22Rv1 (cell line): ENCODE results near the gene PTGES2.

Experiments
- H3K27ac ChIP-seq: fragments of 450-650 bp; 2 replicates; pipeline ENCODE4 v1.5.1; 2017
- ZFX ChIP-seq: fragments of 450-650 bp; IDR thresholded peaks from 2 replicates; pipeline ENCODE4 v1.6.1; 2017; ENCODE audit warnings: antibody characterized with exemption, borderline replicate concordance
- TF ChIP-seq, protein P1 (sequence below): fragments of 450-650 bp; IDR thresholded peaks from 2 replicates; pipeline ENCODE4 v1.5.1; 2017; ENCODE audit warnings: mild to moderate bottlenecking

PTGES2 gene

GRCh38 chr9:128122809-128123175 lies 4.7 kb downstream of the PTGES2 start:
- TF ChIP-seq, protein P1, sequence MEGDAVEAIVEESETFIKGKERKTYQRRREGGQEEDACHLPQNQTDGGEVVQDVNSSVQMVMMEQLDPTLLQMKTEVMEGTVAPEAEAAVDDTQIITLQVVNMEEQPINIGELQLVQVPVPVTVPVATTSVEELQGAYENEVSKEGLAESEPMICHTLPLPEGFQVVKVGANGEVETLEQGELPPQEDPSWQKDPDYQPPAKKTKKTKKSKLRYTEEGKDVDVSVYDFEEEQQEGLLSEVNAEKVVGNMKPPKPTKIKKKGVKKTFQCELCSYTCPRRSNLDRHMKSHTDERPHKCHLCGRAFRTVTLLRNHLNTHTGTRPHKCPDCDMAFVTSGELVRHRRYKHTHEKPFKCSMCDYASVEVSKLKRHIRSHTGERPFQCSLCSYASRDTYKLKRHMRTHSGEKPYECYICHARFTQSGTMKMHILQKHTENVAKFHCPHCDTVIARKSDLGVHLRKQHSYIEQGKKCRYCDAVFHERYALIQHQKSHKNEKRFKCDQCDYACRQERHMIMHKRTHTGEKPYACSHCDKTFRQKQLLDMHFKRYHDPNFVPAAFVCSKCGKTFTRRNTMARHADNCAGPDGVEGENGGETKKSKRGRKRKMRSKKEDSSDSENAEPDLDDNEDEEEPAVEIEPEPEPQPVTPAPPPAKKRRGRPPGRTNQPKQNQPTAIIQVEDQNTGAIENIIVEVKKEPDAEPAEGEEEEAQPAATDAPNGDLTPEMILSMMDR: no peak
- TF ChIP-seq ZFX: no peak
- no peak overlapping the region for H3K27ac ChIP-seq

DNA sequence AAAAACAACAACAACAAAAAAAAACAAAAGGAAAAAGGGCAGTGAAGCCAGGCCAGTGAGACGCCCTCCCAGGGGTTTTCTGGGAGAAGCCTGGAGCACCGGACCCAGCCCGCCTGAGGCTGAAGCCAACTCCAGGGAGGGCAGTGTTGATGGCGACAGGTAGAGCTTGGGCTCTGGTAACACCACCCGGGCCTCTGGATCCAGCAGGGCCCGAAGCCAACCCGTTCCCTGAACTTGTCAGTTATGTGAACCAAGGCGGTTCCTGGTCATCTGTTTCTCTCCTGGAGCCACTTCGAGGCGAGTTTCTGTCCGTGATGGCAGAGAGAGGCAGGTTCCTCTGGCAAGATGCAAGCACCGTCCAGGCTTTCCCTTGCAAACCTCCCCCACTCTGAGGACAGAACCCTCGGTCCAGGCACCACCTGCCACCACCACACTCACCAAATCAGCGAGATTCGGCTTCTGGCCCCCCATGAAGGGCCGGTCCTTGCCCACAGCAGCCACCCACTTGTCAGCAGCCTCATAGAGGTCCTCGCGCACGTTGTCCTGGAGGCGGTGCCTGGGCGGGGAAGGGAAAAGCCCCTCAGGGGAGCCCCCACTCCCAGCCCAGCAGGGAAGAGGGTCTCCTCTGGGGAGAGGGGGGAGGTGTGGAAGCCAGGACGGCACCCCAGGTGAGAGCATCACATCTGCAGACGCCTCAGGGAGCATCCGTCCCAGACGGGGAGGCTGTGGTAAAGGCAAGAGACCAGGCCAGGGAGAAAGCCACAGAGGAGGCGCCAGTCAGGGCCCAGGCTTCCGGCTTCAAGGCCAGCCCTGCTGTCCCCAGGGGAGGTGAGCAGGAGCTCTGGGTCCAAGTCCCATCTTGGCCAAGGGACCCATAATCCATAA lies 5.4 kb downstream of the PTGES2 start:
- TF ChIP-seq ZFX: no peak
- TF ChIP-seq, protein P1: no peak
- H3K27ac ChIP-seq: no peak overlapping the region

GRCh38 chr9:128121466-128121810 lies 6.1 kb downstream of the PTGES2 start:
- TF ChIP-seq, protein P1: no peak
- TF ChIP-seq ZFX: no peak
- H3K27ac ChIP-seq: no peak overlapping the region

- TF ChIP-seq, protein P1: no peak
- TF ChIP-seq ZFX: no peak
- H3K27ac ChIP-seq: no peak overlapping the region
Measured at GRCh38 chr9:128120741-128121465, 6.6 kb downstream of the PTGES2 start.

DNA sequence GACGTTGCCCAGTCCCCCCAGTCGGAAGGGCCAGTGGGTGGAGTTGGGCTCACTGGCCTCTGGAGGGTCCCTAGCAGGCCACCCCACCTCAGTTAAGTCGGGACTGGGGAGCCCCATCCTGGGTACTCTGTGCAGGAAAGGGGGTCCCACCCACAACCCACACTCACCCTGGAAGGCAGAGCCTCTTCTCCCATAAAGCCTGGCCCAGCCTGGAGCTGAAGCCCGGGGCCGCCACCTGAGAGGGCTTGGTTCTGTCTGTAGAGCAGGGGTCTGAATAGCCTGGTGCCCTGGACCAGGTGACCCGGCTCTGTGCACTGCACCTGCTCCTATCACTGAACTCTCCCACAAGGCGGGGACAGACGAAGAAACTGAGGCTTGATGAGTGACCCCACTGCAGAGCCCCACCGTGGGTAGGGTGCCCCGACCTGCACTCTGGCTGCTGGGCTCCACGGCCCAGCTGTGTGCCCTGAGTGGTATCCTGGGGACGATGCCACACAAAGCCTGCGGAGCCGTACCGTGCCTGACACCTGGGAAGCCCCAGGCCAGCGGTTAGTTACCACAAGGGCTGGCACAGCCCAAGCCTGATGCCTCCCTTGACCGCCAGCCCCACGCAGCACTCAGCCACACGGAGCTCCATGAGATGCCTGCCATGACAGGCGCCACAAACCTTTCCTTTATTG lies 7.3 kb downstream of the PTGES2 start:
- TF ChIP-seq, protein P1: no peak
- TF ChIP-seq ZFX: no peak
- H3K27ac ChIP-seq: no peak overlapping the region

DNA sequence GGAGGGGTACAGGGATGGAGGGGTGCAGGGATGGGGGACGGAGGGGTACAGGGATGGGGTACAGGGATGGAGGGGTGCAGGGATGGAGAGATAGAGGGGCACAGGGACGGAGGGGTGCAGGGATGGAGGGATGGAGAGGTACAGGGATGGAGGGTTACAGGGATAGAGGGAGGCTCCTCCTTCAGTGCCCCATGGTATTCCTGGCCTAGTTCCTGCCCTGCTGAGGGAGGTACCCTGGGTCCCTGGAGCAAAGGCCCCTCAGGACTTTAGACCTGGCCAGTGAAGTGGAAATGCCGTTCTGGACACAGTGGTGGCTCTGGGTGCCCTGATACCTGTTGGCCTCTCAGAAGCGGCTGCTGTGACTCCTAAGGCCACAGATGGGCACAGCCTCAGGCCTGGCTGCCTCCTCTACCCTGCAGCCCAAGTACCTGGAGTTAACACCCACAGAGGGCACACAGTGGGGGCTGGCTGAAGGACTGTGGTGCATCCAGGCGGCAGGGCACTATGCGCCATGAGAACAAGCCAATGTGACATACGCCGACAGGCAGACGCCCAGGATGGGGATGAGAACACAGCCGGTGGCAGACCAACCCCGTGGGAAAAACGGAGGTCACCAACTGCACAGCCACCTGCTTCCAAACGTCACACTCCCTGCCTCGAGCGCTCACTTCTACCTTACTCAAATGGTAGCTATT lies 8.4 kb downstream of the PTGES2 start:
- TF ChIP-seq, protein P1: no peak
- no peak overlapping the region for H3K27ac ChIP-seq
